Neural progenitor cell (in vitro differentiated cells): ENCODE results near the gene CERS6.

Experiments used
- EZH2 ChIP-seq: fragments of 200-600 bp; sonication (generic); IDR thresholded peaks from 2 replicates; pipeline ENCODE4 v1.6.1; 2017; ENCODE audit warnings: antibody characterized with exemption, mild to moderate bottlenecking, moderate library complexity
- TF ChIP-seq, protein P1 (sequence below): fragments of 200-600 bp; sonication (generic); IDR thresholded peaks from 2 replicates; pipeline ENCODE4 v1.5.1; 2017; ENCODE audit warnings: antibody characterized with exemption, mild to moderate bottlenecking

- TF ChIP-seq, protein P1, sequence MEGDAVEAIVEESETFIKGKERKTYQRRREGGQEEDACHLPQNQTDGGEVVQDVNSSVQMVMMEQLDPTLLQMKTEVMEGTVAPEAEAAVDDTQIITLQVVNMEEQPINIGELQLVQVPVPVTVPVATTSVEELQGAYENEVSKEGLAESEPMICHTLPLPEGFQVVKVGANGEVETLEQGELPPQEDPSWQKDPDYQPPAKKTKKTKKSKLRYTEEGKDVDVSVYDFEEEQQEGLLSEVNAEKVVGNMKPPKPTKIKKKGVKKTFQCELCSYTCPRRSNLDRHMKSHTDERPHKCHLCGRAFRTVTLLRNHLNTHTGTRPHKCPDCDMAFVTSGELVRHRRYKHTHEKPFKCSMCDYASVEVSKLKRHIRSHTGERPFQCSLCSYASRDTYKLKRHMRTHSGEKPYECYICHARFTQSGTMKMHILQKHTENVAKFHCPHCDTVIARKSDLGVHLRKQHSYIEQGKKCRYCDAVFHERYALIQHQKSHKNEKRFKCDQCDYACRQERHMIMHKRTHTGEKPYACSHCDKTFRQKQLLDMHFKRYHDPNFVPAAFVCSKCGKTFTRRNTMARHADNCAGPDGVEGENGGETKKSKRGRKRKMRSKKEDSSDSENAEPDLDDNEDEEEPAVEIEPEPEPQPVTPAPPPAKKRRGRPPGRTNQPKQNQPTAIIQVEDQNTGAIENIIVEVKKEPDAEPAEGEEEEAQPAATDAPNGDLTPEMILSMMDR: no peak
- TF ChIP-seq EZH2: no peak
These were observed 326.2 kb downstream of the CERS6 start for GRCh38 chr2:168782271-168782670.
